WTC11 (cell line): ENCODE results near the gene SH2D3C. TPM values are rescaled to one million over a fixed set of nuclear protein-coding genes. Genes with fewer than 3 reads are reported as not detected.

Experiments
- ATAC-seq: fragments of 200-7000 bp; cut with Tn5 transposase; 2 replicates; pipeline ENCODE4 v1.10.0; 2021; ENCODE audit warnings: mild to moderate bottlenecking, moderate library complexity
- CTCF ChIA-PET: fragments of 300-600 bp; sonication (Branson Sonifier 250); formaldehyde crosslinking; loops from one replicate; lab custom pipeline; 2021; ENCODE audit warnings: antibody characterized with exemption; lab: Charles Lee
- POLR2A ChIA-PET: fragments of 350-600 bp; sonication (Branson Sonifier 250); formaldehyde crosslinking; loops from one replicate; lab custom pipeline; 2021; ENCODE audit warnings: antibody characterized with exemption; lab: Charles Lee
- DNase-seq: peaks from one replicate; pipeline ENCODE4 v3.0.0; 2021; ENCODE audit warnings: low spot score
- H3K27ac Mint-ChIP-seq: 2 replicates; pipeline ENCODE4 v1.8.0; 2021; ENCODE audit warnings: mixed read lengths
- H3K27me3 Mint-ChIP-seq: 2 replicates; pipeline ENCODE4 v1.8.0; 2021; ENCODE audit warnings: low read depth, mild to moderate bottlenecking, moderate library complexity, mixed read lengths
- H3K36me3 Mint-ChIP-seq: 2 replicates; pipeline ENCODE4 v1.8.0; 2021; ENCODE audit warnings: mixed read lengths
- H3K4me1 Mint-ChIP-seq: 2 replicates; pipeline ENCODE4 v1.8.0; 2022; ENCODE audit warnings: mixed read lengths
- H3K4me3 Mint-ChIP-seq: 2 replicates; pipeline ENCODE4 v1.8.0; 2021; ENCODE audit warnings: mild to moderate bottlenecking, moderate library complexity, mixed read lengths
- H3K9me3 Mint-ChIP-seq: 2 replicates; pipeline ENCODE4 v1.8.0; 2021; ENCODE audit warnings: mixed read lengths
- ATF3 ChIP-seq: sonication (generic); formaldehyde crosslinking; conservative IDR thresholded peaks from 2 replicates; pipeline ENCODE4 v1.8.1; 2022; ENCODE audit warnings: mild to moderate bottlenecking, missing genetic modification reagents
- CREB1 ChIP-seq: sonication (generic); formaldehyde crosslinking; IDR thresholded peaks from 2 replicates; pipeline ENCODE4 v1.8.0; 2023; ENCODE audit warnings: mild to moderate bottlenecking, missing genetic modification reagents
- E2F1 ChIP-seq: sonication (generic); formaldehyde crosslinking; IDR thresholded peaks from 2 replicates; pipeline ENCODE4 v1.8.0; 2022; ENCODE audit warnings: mild to moderate bottlenecking, missing genetic modification reagents
- FOXJ3 ChIP-seq: sonication (generic); formaldehyde crosslinking; IDR thresholded peaks from 2 replicates; pipeline ENCODE4 v1.9.0; 2021; ENCODE audit warnings: missing genetic modification reagents, mild to moderate bottlenecking, borderline replicate concordance
- FOXP1 ChIP-seq: sonication (generic); formaldehyde crosslinking; IDR thresholded peaks from 2 replicates; pipeline ENCODE4 v1.8.0; 2022; ENCODE audit warnings: missing genetic modification reagents, mild to moderate bottlenecking, moderate library complexity, borderline replicate concordance
- GABPB1 ChIP-seq: sonication (generic); formaldehyde crosslinking; IDR thresholded peaks from 2 replicates; pipeline ENCODE4 v1.8.1; 2023; ENCODE audit warnings: mild to moderate bottlenecking, missing genetic modification reagents
- IRF2 ChIP-seq: sonication (generic); formaldehyde crosslinking; IDR thresholded peaks from 2 replicates; pipeline ENCODE4 v1.8.0; 2022; ENCODE audit warnings: low read depth, missing genetic modification reagents, borderline replicate concordance
- KAT7 ChIP-seq: sonication (generic); formaldehyde crosslinking; IDR thresholded peaks from 2 replicates; pipeline ENCODE4 v1.8.1; 2023; ENCODE audit warnings: missing genetic modification reagents, mild to moderate bottlenecking, borderline replicate concordance
- MAX ChIP-seq: sonication (generic); formaldehyde crosslinking; IDR thresholded peaks from 2 replicates; pipeline ENCODE4 v1.8.0; 2022; ENCODE audit warnings: mild to moderate bottlenecking, missing genetic modification reagents
- MYBL2 ChIP-seq: sonication (generic); formaldehyde crosslinking; IDR thresholded peaks from 2 replicates; pipeline ENCODE4 v1.8.1; 2023; ENCODE audit warnings: mild to moderate bottlenecking, moderate library complexity, missing genetic modification reagents
- NR3C1 ChIP-seq: sonication (generic); formaldehyde crosslinking; conservative IDR thresholded peaks from 2 replicates; pipeline ENCODE4 v1.8.1; 2023; ENCODE audit warnings: low read depth, mild to moderate bottlenecking, missing genetic modification reagents
- PREB ChIP-seq: sonication (generic); formaldehyde crosslinking; IDR thresholded peaks from 2 replicates; pipeline ENCODE4 v1.8.1; 2022; ENCODE audit warnings: mild to moderate bottlenecking, missing genetic modification reagents, moderate library complexity, borderline replicate concordance
- RORB ChIP-seq: fragments of 250-450 bp; sonication (Bioruptor Pico); IDR thresholded peaks from 2 replicates; pipeline ENCODE4 v1.9.0; 2021; ENCODE audit warnings: mild to moderate bottlenecking
- TEAD1 ChIP-seq: sonication (generic); formaldehyde crosslinking; IDR thresholded peaks from 2 replicates; pipeline ENCODE4 v1.8.0; 2022; ENCODE audit warnings: mild to moderate bottlenecking, missing genetic modification reagents
- TP53 ChIP-seq: sonication (generic); formaldehyde crosslinking; IDR thresholded peaks from 2 replicates; pipeline ENCODE4 v1.8.1; 2023; ENCODE audit warnings: mild to moderate bottlenecking, missing genetic modification reagents
- ZBTB43 ChIP-seq: sonication (generic); formaldehyde crosslinking; IDR thresholded peaks from 2 replicates; pipeline ENCODE4 v1.8.1; 2023; ENCODE audit warnings: mild to moderate bottlenecking, missing genetic modification reagents
- ZNF263 ChIP-seq: sonication (generic); formaldehyde crosslinking; IDR thresholded peaks from 2 replicates; pipeline ENCODE4 v1.8.1; 2022; ENCODE audit warnings: low read depth, mild to moderate bottlenecking, moderate library complexity, missing genetic modification reagents
- ZNF281 ChIP-seq: sonication (generic); formaldehyde crosslinking; IDR thresholded peaks from 2 replicates; pipeline ENCODE4 v1.8.0; 2023; ENCODE audit warnings: mild to moderate bottlenecking, missing genetic modification reagents
- ZNF317 ChIP-seq: sonication (generic); formaldehyde crosslinking; IDR thresholded peaks from 2 replicates; pipeline ENCODE4 v1.8.1; 2023; ENCODE audit warnings: low read depth, mild to moderate bottlenecking, moderate library complexity, missing genetic modification reagents, borderline replicate concordance
- ZNF671 ChIP-seq: fragments of 250-450 bp; sonication (Bioruptor Pico); IDR thresholded peaks from 2 replicates; pipeline ENCODE4 v1.8.0; 2021; ENCODE audit warnings: mild to moderate bottlenecking
- total RNA-seq: library from RNA; stranded (reverse); gene quantifications from 3 replicates; pipeline ENCODE4 v1.2.3, GENCODE V29; 2021
- TF ChIP-seq, protein P1 (sequence below): sonication (generic); formaldehyde crosslinking; IDR thresholded peaks from 2 replicates; pipeline ENCODE4 v1.8.1; 2022; ENCODE audit warnings: low read depth, mild to moderate bottlenecking, moderate library complexity, missing genetic modification reagents, borderline replicate concordance
- TF ChIP-seq, protein P2 (sequence below): sonication (generic); formaldehyde crosslinking; IDR thresholded peaks from 2 replicates; pipeline ENCODE4 v1.8.1; 2022; ENCODE audit warnings: mild to moderate bottlenecking, moderate library complexity, missing genetic modification reagents
- TF ChIP-seq, protein P3 (sequence below): sonication (generic); formaldehyde crosslinking; IDR thresholded peaks from 2 replicates; pipeline ENCODE4 v1.8.1; 2023; ENCODE audit warnings: mild to moderate bottlenecking, missing genetic modification reagents, moderate library complexity
- TF ChIP-seq, protein P4 (sequence below): sonication (generic); formaldehyde crosslinking; IDR thresholded peaks from 2 replicates; pipeline ENCODE4 v1.8.1; 2023; ENCODE audit warnings: mild to moderate bottlenecking, missing genetic modification reagents

The SH2D3C gene
- total RNA-seq, 1 experiment from 2014 or later = 5.4 TPM

GRCh38 chr9:127734747-127735529 lies 43.5 kb downstream of the SH2D3C start, which contains the start of gene TOR2A:
Gene TOR2A (minus strand): TSS chr9:127735294. CDS start chr9:127735270, 24 bp downstream.
- no peaks in the 10 kb centered on the region for H3K36me3 Mint-ChIP-seq
- peak; percentile 90 for ATAC-seq
- DNase-seq = peak; percentile 99
- peaks cover 11% of the 10 kb centered on the region for H3K4me1 Mint-ChIP-seq
- H3K4me3 Mint-ChIP-seq = peak within 1 kb of the TSS; percentile 72
- peaks cover 7% of the 10 kb centered on the region for H3K27me3 Mint-ChIP-seq
- no peaks in the 10 kb centered on the region for H3K9me3 Mint-ChIP-seq
- POLR2A ChIA-PET = interaction anchor here (0.6 to 1.5 kb wide), 7 partner anchors 29 to 1780 kb away, joined by 3 to 9 read pairs (median 4); partner anchors contain the start of genes CFAP157 and SLC2A8
- CTCF ChIA-PET = interaction anchor here (0.6 to 4.5 kb wide), 130 partner anchors 8 to 888 kb away, joined by 3 to 80 read pairs (median 6); partner anchors contain the start of genes AK1, CDK9, CFAP157 and ENG
- no peak within 1 kb of the TSS for H3K27ac Mint-ChIP-seq
- TF ChIP-seq, protein P1, sequence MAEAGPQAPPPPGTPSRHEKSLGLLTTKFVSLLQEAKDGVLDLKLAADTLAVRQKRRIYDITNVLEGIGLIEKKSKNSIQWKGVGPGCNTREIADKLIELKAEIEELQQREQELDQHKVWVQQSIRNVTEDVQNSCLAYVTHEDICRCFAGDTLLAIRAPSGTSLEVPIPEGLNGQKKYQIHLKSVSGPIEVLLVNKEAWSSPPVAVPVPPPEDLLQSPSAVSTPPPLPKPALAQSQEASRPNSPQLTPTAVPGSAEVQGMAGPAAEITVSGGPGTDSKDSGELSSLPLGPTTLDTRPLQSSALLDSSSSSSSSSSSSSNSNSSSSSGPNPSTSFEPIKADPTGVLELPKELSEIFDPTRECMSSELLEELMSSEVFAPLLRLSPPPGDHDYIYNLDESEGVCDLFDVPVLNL (CRISPR knock-in tag) = no peak
- TF ChIP-seq, protein P2, sequence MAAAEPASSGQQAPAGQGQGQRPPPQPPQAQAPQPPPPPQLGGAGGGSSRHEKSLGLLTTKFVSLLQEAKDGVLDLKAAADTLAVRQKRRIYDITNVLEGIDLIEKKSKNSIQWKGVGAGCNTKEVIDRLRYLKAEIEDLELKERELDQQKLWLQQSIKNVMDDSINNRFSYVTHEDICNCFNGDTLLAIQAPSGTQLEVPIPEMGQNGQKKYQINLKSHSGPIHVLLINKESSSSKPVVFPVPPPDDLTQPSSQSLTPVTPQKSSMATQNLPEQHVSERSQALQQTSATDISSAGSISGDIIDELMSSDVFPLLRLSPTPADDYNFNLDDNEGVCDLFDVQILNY (CRISPR knock-in tag) = peak; percentile 84; the same call in 1 of the 2 replicates
- TF ChIP-seq FOXP1 (CRISPR knock-in tag) (peak; percentile 94), ZNF317 (no peak), ATF3 (CRISPR knock-in tag) (no peak), FOXJ3 (no peak), PREB (no peak), ZNF671 (CRISPR knock-in tag) (no peak), ZBTB43 (no peak), KAT7 (CRISPR knock-in tag) (no peak), ZNF281 (CRISPR knock-in tag) (no peak), RORB (CRISPR knock-in tag) (no peak), E2F1 (no peak), TP53 (CRISPR knock-in tag) (no peak), MAX (CRISPR knock-in tag) (no peak; the same call in 1 of the 2 replicates), ZNF263 (no peak), GABPB1 (CRISPR knock-in tag) (peak; percentile 74), NR3C1 (CRISPR knock-in tag) (no peak), TEAD1 (CRISPR knock-in tag) (peak; percentile 35; the same call in 1 of the 2 replicates), MYBL2 (CRISPR knock-in tag) (peak; percentile 62; the same call in 1 of the 2 replicates), IRF2 (CRISPR knock-in tag) (no peak), CREB1 (CRISPR knock-in tag) (no peak)
- TF ChIP-seq, protein P3, sequence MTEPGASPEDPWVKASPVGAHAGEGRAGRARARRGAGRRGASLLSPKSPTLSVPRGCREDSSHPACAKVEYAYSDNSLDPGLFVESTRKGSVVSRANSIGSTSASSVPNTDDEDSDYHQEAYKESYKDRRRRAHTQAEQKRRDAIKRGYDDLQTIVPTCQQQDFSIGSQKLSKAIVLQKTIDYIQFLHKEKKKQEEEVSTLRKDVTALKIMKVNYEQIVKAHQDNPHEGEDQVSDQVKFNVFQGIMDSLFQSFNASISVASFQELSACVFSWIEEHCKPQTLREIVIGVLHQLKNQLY (CRISPR knock-in tag) = no peak
- TF ChIP-seq, protein P4, sequence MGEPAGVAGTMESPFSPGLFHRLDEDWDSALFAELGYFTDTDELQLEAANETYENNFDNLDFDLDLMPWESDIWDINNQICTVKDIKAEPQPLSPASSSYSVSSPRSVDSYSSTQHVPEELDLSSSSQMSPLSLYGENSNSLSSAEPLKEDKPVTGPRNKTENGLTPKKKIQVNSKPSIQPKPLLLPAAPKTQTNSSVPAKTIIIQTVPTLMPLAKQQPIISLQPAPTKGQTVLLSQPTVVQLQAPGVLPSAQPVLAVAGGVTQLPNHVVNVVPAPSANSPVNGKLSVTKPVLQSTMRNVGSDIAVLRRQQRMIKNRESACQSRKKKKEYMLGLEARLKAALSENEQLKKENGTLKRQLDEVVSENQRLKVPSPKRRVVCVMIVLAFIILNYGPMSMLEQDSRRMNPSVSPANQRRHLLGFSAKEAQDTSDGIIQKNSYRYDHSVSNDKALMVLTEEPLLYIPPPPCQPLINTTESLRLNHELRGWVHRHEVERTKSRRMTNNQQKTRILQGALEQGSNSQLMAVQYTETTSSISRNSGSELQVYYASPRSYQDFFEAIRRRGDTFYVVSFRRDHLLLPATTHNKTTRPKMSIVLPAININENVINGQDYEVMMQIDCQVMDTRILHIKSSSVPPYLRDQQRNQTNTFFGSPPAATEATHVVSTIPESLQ = no peak
